Measurements from ENCODE around the gene SCYGR3. TPM values are rescaled to one million over a fixed set of nuclear protein-coding genes. Genes with fewer than 3 reads are reported as not detected.

Gene SCYGR3
- total and polyA plus RNA-seq, 2 donors (not counting 3 experiments of a cell fraction or from before 2014, with no cell fraction given), result not detected

GRCh38 chr2:227607941-227608340, 6.7 kb downstream of the SCYGR3 start:
- no TSS peak for BruUV-seq (replicated peaks)
- Histone ChIP-seq H3K36me3 (ENCODE audit: control insufficient read depth in 2 of 2, extremely low read depth in 1 of 2, insufficient read depth in 2 of 2, low read length in 2 of 2) (no peaks in the 10 kb centered on the region), H3K27ac (ENCODE audit: insufficient read depth, low read depth, low read length) (no peak overlapping the region), H3K9ac (replicated peaks; ENCODE audit: extremely low read depth, insufficient read depth, low read length) (no peak overlapping the region), H4K20me1 (replicated peaks; ENCODE audit: control insufficient read depth, extremely low read depth, insufficient read depth, low read length) (no peaks in the 10 kb centered on the region), H3K4me2 (ENCODE audit: insufficient read depth, low read length) (no peak overlapping the region), H3K4me3 (replicated peaks in 1 of 3; ENCODE audit: insufficient read depth in 1 of 3, low read depth in 1 of 3, low read length in 3 of 3) (no peak overlapping the region), H3K9me3 (replicated peaks; ENCODE audit: control insufficient read depth, insufficient read depth, low read length) (no peaks in the 10 kb centered on the region), H3K4me1 (ENCODE audit: control insufficient read depth, extremely low read depth, insufficient read depth, low read length) (no peaks in the 10 kb centered on the region), H2AFZ (ENCODE audit: low read depth, low read length) (no peak overlapping the region), H3K9me1 (replicated peaks; ENCODE audit: control insufficient read depth, extremely low read depth, insufficient read depth, low read length) (no peaks in the 10 kb centered on the region), H3K27me3 (ENCODE audit: control insufficient read depth in 2 of 2, insufficient read depth in 2 of 2, low read length in 2 of 2) (no peaks in the 10 kb centered on the region), H3K79me2 (ENCODE audit: control insufficient read depth, insufficient read depth, low read length) (no peaks in the 10 kb centered on the region)
- POLR2A ChIA-PET, result no interaction called here
- CTCF ChIA-PET, result no interaction called here
- dilution Hi-C loops (cut with MboI; ENCODE audit: extremely low pct_ligation_motif_present, low sequenced_read_pairs) (no loop called here), intact Hi-C loops (cut with micrococcal nuclease) (no loop called here)
- TF ChIP-seq EZH2 (IDR thresholded peaks at IDR 0.05; ENCODE audit: borderline replicate concordance, low read depth, low read length, severe bottlenecking), result no peak
- TF ChIP-seq CTCF (IDR thresholded peaks at IDR 0.05; ENCODE audit: extremely low read depth in 1 of 2, insufficient read depth in 1 of 2, low read depth in 1 of 2, low read length in 2 of 2), result no peak
- TF ChIP-seq MAX (IDR thresholded peaks at IDR 0.05; ENCODE audit: insufficient read depth, insufficient read length), result no peak
- TF ChIP-seq FOS (IDR thresholded peaks at IDR 0.05; ENCODE audit: borderline replicate concordance, insufficient read depth, low read length), result no peak
- TF ChIP-seq POLR2A (IDR thresholded peaks at IDR 0.05; ENCODE audit: low read depth, low read length), result no peak
- TF ChIP-seq GATA2 (IDR thresholded peaks at IDR 0.05; ENCODE audit: insufficient read depth, insufficient read length, low read depth, low read length), result no peak
- TF ChIP-seq MYC (IDR thresholded peaks at IDR 0.05; ENCODE audit: low read depth, low read length), result no peak
- no peak for TF ChIP-seq JUN (IDR thresholded peaks at IDR 0.05; ENCODE audit: borderline replicate concordance, insufficient read depth, insufficient read length, low read depth)
- no peak for TF ChIP-seq POLR2AphosphoS5 (IDR thresholded peaks at IDR 0.05; ENCODE audit: insufficient read depth, low read depth, low read length)
- DNase-seq (ENCODE audit: low read depth, low spot score) (no peak), FAIRE-seq (no peak)

All from endothelial cell of umbilical vein (primary cell).